ENCODE measurements around the gene TMEM191B.
"Not testable (repeated sequence)": the region's sequence is repeated elsewhere in the genome, so short reads cannot be mapped to it uniquely, and the experiment has no call there.

TMEM191B gene

DNA sequence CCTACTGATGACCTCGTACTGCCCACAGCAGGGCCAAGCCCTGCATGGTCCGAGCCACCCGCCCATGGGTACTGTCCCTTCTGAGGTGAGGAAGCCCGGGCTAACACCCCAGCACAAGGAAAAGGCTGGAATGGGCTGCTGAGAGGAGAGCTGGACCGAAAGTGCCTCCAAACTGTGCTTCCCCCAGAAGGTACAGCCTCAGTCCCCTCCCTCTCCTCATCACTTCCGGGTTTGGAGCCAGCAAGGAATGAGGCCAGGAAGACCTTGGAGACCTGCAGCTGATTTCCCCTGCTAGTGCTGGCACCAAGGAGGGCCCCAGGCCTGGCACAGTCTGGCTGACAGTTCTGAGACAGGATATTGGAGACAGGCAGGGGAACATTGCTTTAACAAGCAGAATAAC, 31.3 kb downstream of the TMEM191B start:
- DNase-seq = not testable (repeated sequence)

DNA sequence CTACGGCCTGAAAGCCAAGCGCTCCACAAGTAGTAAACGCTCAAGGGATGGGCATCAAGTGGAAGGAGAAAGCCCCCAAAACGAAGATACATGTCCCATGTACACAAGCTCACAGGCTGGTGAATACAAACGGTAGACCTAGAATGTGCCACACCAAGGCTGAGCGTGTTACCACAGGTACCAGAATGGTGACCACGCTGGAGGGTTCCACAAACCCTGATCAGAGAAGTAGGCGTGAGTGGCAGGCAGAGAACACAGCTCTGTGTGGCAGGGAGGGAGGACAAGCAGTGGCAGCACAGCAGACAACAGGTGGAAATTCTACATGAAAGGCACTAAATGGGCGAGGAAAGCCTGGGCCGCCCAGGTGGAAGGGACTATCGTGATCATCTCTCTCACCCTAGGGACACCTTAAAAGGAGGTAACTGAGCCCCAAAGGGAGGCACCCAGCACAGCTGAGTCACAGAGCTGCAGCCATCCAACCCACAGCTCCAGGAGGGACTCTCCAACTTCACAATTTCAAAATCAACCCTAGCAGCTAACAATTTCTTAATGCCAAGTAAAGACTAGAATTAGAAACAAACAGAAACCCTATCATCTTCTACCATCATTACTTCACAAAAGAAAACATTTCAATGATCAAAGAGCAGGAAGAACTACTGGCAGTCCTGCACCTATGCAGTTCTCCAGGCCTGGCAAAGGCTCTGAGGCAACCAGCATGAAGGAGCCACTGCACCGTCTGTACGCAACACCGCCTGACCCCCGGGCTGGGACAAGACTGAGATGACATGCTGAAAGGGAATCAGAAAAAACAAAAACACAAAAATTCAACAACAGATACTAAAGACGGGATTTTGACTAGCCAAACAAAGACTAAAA, 32.7 kb downstream of the TMEM191B start:
- not testable (repeated sequence) for DNase-seq

DNA sequence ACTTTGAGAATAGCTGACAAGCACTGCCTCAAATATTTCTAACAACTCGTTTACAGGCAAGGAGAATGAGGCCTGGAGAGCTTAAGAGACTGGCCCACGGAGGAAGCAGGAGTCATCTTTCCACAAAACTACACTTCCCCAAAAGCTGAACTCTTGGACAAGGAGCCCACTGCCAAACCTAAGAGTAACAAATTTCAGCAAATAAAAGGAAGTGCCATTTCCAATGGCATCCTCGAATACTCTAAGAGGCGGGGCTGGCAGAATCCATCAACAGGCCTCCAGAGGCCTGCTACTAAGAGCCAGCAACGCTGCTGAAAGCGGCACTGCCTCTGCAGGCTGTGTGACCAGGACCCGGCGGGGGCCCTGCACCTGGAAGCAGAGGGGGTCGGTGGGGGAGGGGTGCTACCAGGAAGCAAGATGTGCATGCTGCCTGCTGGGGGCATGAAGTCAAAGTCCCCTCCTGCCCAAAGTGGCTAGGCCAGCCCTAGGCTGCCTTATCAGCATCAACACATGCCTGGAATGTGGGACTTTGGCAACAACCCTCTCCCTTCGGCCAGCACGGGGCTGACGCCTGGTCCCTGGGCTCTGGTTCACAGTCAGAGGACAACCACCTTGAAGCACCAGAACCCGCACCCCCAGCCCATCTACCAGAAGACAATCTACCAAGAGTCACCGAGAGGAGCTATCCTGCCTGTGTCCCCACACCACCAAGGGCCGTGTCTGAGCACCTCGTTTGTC, 43.1 kb downstream of the TMEM191B start:
- DNase-seq = not testable (repeated sequence)

DNA sequence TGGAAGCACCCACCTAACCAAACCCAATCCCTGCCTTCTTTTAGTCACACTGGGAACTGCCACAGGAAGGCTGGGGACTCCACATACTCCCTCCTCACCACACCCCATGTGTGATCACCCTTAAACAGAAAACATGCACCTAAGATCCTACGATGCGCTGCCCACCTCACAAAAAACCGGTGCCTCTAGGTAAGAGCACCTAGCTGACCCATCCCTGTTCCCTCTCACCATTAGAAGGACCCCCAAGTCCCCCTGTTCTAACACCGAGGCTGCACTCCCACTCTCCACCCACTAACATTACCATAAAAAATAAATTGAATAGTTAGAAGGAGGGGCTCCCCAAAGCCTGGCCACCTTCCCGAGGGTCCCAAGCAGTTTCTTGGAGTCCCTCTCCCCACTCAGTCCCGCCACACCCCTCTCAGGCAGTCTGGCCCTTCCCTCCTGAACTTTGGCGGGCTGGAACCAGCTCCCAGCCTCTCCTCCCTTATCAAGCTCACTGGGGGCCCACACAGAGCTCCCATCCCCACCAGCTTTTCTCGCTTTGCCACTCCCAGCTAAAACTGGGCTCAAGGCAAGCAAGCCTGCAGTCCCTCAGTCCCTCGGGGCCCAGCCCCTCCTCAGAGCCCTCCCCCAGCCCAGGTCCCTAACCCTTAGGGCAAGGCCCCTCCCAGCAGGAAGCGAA, 46.0 kb downstream of the TMEM191B start:
- DNase-seq = not testable (repeated sequence)

DNA sequence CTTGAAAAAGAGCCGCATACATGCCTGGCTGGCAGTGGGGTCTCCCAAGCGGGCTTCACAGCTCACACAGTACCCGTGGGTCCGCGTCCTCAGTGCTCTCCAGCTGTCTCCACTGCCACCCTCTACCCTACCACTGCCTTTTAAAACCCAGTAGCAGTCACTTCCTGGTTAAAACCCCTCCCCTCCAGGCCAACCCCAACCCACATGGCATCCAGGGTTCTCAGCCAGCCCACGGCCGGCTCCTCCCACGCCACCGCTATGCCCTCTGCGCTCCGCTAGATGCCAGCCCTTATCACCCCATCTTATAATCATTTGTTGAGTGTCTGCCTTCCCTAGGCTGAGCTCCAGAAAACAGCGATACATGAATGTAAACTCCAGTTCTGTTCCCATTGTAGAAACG, 47.0 kb downstream of the TMEM191B start:
- DNase-seq = not testable (repeated sequence)

DNA sequence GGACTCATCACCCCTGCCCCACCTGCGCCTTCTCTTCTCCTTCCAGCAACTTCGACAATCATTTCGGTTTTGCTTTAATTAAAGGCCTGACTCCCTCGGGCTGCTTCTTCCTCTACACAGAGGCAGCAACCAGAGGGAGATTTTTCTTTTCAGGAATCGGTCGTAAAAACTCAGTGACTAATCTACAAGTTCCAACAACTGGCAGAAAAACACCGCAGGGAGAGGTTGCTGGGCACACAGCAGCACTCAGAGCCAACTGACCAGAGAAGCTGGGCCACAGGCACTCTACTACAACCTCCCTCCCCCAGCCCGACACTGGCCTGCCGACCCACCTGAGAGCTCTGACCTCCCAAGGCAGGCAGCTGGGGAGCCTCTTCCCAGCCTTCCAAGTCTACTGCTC, 48.1 kb downstream of the TMEM191B start:
- DNase-seq = not testable (repeated sequence)

DNA sequence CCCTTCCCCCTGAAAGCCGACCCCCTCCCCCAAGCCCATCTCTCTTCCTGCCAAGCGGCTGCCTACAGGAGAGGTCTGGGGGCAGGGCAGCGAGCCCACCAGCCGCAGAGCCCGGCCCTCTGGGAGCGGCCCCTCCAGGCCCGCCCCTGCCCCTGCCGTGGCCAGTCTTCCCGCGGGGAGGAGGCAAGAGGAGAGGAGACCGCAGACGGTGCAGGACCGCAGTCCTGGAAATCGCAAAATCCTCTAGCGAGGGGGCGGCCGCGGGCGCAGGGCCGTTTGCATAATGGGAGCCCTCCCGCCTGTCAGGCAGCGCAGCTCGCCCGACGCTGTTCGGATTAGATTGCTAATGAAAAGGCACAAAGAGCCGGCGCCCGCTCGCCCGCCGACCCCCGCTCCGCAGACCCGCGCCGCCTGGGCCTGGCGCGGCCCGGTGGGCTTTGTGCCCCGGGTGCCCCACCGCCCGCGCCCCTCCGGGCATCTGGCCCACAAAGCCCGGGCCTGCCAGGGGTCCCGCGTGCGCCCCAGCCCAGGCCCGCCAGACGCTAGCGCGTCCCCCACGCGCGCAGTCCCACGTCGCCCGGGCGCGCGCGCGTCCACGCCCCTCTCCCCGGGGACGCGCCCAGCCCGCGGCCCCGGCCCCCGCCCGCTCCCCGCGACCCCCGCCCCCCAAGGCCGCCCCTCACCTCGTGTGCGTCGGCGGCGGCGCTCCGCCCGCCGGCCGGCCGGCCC, 49.7 kb downstream of the TMEM191B start:
- DNase-seq = not testable (repeated sequence)

DNA sequence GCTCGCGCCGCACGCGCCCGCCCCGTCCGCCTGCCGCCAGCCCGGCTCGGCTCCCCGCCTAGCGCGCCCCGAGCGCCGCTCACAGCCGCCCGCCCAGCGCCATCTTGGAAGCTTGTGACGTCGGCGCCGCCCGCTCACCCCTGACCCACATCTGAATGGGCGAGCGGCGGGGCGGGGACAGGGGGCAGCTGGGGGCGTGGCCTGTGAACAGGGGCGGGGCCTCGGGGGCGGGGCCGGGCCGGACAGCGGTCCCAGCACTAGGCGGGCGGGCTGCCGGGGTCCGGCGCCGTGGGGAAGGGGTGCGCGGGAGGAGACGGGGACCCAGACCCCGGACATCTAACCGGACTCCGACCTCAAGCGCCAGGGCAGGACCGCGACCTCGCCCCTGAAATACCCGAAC, 50.2 kb downstream of the TMEM191B start:
- DNase-seq = not testable (repeated sequence)

Data from DMS53 (cell line).